Activated naive CD4-positive, alpha-beta T cell treated with anti-CD3 and anti-CD28 coated beads for 36 hours (primary cell): ENCODE data around the gene FAHD1. TPM values are rescaled to one million over a fixed set of nuclear protein-coding genes. Genes with fewer than 3 reads are reported as not detected.

ENCODE experiments used
- CTCF ChIA-PET: fragments of 350-600 bp; sonication (Branson Sonifier 250); formaldehyde crosslinking; loops from one replicate; lab custom pipeline; 2021; ENCODE audit warnings: antibody characterized with exemption; lab: Charles Lee
- DNase-seq: peaks from one replicate; pipeline ENCODE4 v3.0.0-alpha.2; 2020
- H3K27ac Mint-ChIP-seq: one replicate; pipeline ENCODE4 v1.8.0; 2021; ENCODE audit warnings: mild to moderate bottlenecking, mixed read lengths
- H3K27me3 Mint-ChIP-seq: one replicate; pipeline ENCODE4 v1.8.0; 2021; ENCODE audit warnings: low read depth, mixed read lengths
- H3K36me3 Mint-ChIP-seq: one replicate; pipeline ENCODE4 v1.8.0; 2021; ENCODE audit warnings: low read depth, mixed read lengths
- H3K4me1 Mint-ChIP-seq: one replicate; pipeline ENCODE4 v1.8.0; 2021; ENCODE audit warnings: low read depth, mixed read lengths
- H3K4me3 Mint-ChIP-seq: one replicate; pipeline ENCODE4 v1.8.0; 2021; ENCODE audit warnings: mild to moderate bottlenecking, moderate library complexity, mixed read lengths
- H3K9me3 Mint-ChIP-seq: one replicate; pipeline ENCODE4 v1.8.0; 2021; ENCODE audit warnings: mixed read lengths
- intact Hi-C: fragments of 100-400 bp; cut with micrococcal nuclease; formaldehyde crosslinking; loops from one replicate; pipeline ENCODE4 v1.15.1; 2023
- total RNA-seq, 2 experiments: library from RNA; stranded (reverse); gene quantifications; one replicate each; pipeline ENCODE4 v1.2.3, GENCODE V29; 2021

FAHD1 gene
- total RNA-seq, 2 experiments from 2014 or later = 6.0 to 7.3 TPM

- Mint-ChIP-seq H3K9me3 (no peaks in the 10 kb centered on the region), H3K36me3 (peaks cover 6% of the 10 kb centered on the region), H3K27me3 (no peaks in the 10 kb centered on the region), H3K27ac (no peak overlapping the region), H3K4me3 (no peak overlapping the region), H3K4me1 (peaks cover 10% of the 10 kb centered on the region)
- CTCF ChIA-PET = interaction anchor here (1.3 to 3.4 kb wide), 2 partner anchors 10 to 119 kb away, joined by 4 to 14 read pairs; no protein-coding TSS in a partner anchor
- no peak for DNase-seq
- intact Hi-C loops = no loop called here
These were observed 16.5 kb upstream of the FAHD1 start for GRCh38 chr16:1810536-1810935.

DNA sequence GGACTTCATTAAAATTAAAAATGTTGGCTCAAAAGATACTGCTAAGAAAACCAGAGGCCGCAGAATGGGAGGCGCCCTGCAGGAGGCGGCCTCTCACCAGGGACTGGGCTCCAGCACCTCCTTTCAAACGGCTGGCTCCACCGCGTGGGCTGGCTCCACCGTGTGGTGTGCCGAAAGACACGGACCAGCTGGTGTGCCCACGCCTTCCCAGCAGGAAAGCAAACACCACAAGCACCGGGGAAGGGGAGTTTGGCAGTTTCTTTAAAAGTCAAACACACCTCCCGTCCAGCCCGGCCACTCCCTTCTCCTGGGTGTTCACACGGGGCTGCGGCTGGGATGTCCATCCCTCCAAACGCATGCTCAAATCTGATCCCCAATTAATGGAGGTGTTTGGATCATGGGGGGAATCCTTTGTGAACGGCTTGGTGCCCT is 14.3 kb upstream of the FAHD1 start:
- Mint-ChIP-seq H3K36me3 (no peaks in the 10 kb centered on the region), H3K27ac (no peak overlapping the region), H3K4me1 (peaks cover 10% of the 10 kb centered on the region), H3K4me3 (no peak overlapping the region), H3K27me3 (no peaks in the 10 kb centered on the region), H3K9me3 (no peaks in the 10 kb centered on the region)
- CTCF ChIA-PET = interaction anchor here (1.9 to 3.4 kb wide), 3 partner anchors 30 to 116 kb away, joined by 4 to 14 read pairs (median 7); partner anchors contain the start of genes MAPK8IP3, NUBP2 and SPSB3
- DNase-seq = peak; percentile 80
- intact Hi-C loops = loop anchor here (1.0 to 2.0 kb wide), 2 partner anchors 52 to 117 kb away; no protein-coding TSS in a partner anchor

DNA sequence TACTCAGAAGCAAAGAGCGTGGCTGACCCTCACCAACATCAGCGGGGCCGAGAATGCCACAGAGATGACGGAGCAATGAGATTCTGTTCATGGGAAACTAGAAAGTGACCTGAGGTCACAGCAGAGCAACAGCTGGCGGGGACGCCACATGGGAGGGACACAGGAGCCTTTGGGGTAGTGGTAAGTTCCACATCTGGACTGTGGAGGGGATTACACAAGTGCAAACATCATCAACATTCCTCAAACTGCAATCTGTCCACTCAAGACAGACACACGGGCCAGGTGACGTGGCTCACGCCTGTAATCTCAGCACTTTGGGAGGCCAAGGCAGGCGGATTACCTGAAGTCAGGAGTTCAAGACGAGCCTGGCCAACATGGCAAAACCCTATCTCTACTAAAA is 11.5 kb upstream of the FAHD1 start:
- Mint-ChIP-seq H3K36me3 (peaks cover 1% of the 10 kb centered on the region), H3K27me3 (no peaks in the 10 kb centered on the region), H3K4me3 (no peak overlapping the region), H3K4me1 (peaks cover 10% of the 10 kb centered on the region), H3K27ac (no peak overlapping the region), H3K9me3 (no peaks in the 10 kb centered on the region)
- intact Hi-C loops = no loop called here
- no peak for DNase-seq
- CTCF ChIA-PET = no interaction called here

- H3K9me3 Mint-ChIP-seq = no peaks in the 10 kb centered on the region
- CTCF ChIA-PET = no interaction called here
- no peaks in the 10 kb centered on the region for H3K27me3 Mint-ChIP-seq
- H3K4me1 Mint-ChIP-seq = peaks cover 10% of the 10 kb centered on the region
- peaks cover 1% of the 10 kb centered on the region for H3K36me3 Mint-ChIP-seq
- intact Hi-C loops = no loop called here
- H3K4me3 Mint-ChIP-seq = no peak overlapping the region
- no peak overlapping the region for H3K27ac Mint-ChIP-seq
- no peak for DNase-seq
These were observed 10.4 kb upstream of the FAHD1 start for GRCh38 chr16:1816396-1817275.

GRCh38 chr16:1817276-1817589 is 9.8 kb upstream of the FAHD1 start:
- CTCF ChIA-PET = interaction anchor here (0.6 kb wide), 1 partner anchor 124 kb away, joined by 3 read pairs; no protein-coding TSS in a partner anchor
- intact Hi-C loops = no loop called here
- H3K27ac Mint-ChIP-seq = no peak overlapping the region

DNA sequence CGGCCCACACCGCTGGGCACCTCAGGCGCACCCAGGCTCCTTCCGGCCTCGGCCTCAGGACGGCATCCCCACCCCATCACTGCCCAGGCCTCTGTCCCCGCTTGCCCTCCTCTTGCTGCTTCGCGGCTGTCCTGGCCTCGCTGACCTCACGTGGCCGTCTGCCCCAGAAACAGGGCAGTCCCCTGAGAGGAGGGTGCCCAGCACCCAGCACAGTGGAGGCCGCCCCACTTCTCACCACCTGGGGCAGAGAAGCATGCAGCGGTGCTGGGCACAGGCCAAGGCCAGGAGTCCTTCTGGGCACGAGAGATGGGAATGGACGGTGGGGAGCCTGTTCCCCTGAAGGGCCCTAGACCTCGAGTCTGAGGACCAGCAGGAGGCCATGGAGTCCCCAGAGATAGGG is 9.3 kb upstream of the FAHD1 start:
- intact Hi-C loops = no loop called here
- DNase-seq = no peak
- Mint-ChIP-seq H3K27ac (no peak overlapping the region), H3K4me1 (peaks cover 5% of the 10 kb centered on the region), H3K36me3 (peaks cover 1% of the 10 kb centered on the region), H3K4me3 (no peak overlapping the region), H3K9me3 (no peaks in the 10 kb centered on the region), H3K27me3 (no peaks in the 10 kb centered on the region)
- CTCF ChIA-PET = interaction anchor here (0.6 kb wide), 1 partner anchor 124 kb away, joined by 3 read pairs; no protein-coding TSS in a partner anchor

More at GRCh38 chr16:1817276-1817589, 9.8 kb upstream of the FAHD1 start:
- no peak for DNase-seq
- H3K36me3 Mint-ChIP-seq = peaks cover 1% of the 10 kb centered on the region
- H3K27me3 Mint-ChIP-seq = no peaks in the 10 kb centered on the region
- H3K4me1 Mint-ChIP-seq = peaks cover 10% of the 10 kb centered on the region
- no peak overlapping the region for H3K4me3 Mint-ChIP-seq
- H3K9me3 Mint-ChIP-seq = no peaks in the 10 kb centered on the region

DNA sequence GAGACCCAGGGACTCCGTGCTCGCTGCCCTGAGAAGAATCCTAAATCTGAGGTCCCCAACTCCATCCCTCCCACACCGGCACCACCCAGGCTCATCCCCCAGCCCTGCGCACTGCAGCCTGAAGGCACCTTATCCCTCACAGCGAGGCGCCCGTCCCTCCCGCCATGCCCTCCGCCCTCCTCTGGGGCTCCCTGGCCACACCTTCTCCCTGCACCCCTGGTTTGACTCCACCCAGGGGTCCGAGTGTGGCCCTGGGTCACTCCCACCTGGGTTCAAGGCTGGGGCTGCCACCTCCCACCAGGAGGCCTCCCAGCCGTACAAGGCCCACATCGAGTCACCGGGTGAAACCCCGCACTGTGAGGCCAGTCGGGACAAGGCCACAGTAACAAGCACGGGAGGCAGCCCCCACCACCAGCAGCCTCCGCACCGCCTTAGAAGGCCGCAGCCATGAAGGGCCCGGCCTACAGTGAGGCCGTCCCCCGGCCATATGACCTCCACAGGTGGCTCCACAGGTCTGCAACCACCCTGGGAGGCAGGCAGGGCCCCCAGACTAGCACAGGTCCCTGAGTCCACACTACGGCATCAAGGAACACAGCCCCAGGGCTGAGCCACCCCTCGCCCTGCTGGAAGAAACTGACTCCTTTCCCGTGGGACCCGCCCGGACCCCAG is 8.7 kb upstream of the FAHD1 start:
- no peaks in the 10 kb centered on the region for H3K27me3 Mint-ChIP-seq
- CTCF ChIA-PET = no interaction called here
- H3K27ac Mint-ChIP-seq = no peak overlapping the region
- H3K4me1 Mint-ChIP-seq = no peaks in the 10 kb centered on the region
- intact Hi-C loops = no loop called here
- no peaks in the 10 kb centered on the region for H3K9me3 Mint-ChIP-seq
- no peak for DNase-seq
- H3K36me3 Mint-ChIP-seq = peaks cover 1% of the 10 kb centered on the region
- no peak overlapping the region for H3K4me3 Mint-ChIP-seq

DNA sequence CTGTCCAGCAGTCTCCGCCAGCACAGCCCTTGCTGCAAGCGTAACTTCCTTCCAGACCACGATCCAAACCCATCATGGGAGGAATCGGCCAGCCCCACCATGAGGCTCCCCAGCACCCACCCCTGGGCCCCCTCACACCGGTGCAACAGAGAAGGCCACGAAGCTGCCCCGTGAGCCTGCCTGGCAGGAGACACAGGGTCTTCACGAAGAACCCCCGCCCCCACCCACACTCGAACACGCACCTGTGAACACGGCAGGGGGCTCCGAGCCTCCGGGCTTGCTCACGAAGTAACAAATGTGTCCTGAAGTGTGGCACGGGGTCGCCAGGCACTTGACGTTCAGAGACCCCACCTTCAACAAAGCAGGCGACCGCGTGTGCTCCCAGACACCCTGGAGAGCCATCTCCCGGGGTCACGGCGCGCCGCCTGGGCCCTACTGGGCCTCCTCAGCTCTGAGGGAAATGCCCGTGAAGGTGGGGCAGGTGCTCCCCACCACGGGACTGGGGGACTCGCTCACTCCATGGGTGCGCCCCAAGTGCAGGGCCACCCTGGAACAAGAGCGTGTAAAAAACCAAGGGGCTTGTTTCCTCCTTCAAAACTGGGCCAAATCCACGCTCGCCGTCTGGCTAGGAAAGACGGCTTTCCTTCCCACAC is 8.0 kb upstream of the FAHD1 start:
- H3K9me3 Mint-ChIP-seq = no peaks in the 10 kb centered on the region
- intact Hi-C loops = no loop called here
- CTCF ChIA-PET = no interaction called here
- no peak overlapping the region for H3K4me3 Mint-ChIP-seq
- H3K27ac Mint-ChIP-seq = no peak overlapping the region
- H3K36me3 Mint-ChIP-seq = peaks cover 1% of the 10 kb centered on the region
- DNase-seq = no peak
- H3K27me3 Mint-ChIP-seq = no peaks in the 10 kb centered on the region
- H3K4me1 Mint-ChIP-seq = peaks cover 4% of the 10 kb centered on the region

DNA sequence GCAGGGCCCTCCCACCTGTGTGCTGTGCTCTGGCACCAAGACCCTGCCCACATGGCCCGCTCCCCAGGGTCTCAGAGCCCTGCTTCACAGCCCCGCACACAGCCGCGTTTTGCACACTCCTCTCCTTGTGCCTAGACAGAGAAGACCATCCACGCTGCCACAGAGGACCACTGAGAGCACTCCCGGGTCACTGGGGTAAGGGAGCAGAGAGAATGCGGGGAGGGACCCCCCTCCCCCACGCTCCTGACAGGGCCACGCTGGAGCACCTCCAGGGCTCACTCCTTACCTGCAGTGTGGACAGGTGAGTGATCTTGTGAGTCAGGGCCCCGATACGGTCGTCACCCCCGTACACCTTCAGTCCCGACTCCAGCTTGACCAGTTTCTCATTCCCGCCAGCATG is 7.4 kb upstream of the FAHD1 start:
- intact Hi-C loops = no loop called here
- no peak overlapping the region for H3K27ac Mint-ChIP-seq
- DNase-seq = no peak
- no peaks in the 10 kb centered on the region for H3K27me3 Mint-ChIP-seq
- H3K4me1 Mint-ChIP-seq = peaks cover 8% of the 10 kb centered on the region
- H3K4me3 Mint-ChIP-seq = no peak overlapping the region
- peaks cover 1% of the 10 kb centered on the region for H3K36me3 Mint-ChIP-seq
- no peaks in the 10 kb centered on the region for H3K9me3 Mint-ChIP-seq
- CTCF ChIA-PET = no interaction called here

GRCh38 chr16:1820096-1820945 is 6.7 kb upstream of the FAHD1 start:
- Mint-ChIP-seq H3K9me3 (no peaks in the 10 kb centered on the region), H3K4me1 (peaks cover 14% of the 10 kb centered on the region), H3K4me3 (no peak overlapping the region), H3K27ac (no peak overlapping the region), H3K36me3 (peaks cover 1% of the 10 kb centered on the region), H3K27me3 (no peaks in the 10 kb centered on the region)
- DNase-seq = no peak
- CTCF ChIA-PET = no interaction called here
- intact Hi-C loops = no loop called here

GRCh38 chr16:1820946-1821290 is 6.1 kb upstream of the FAHD1 start:
- H3K27me3 Mint-ChIP-seq = no peaks in the 10 kb centered on the region
- H3K4me1 Mint-ChIP-seq = peaks cover 20% of the 10 kb centered on the region
- no peak overlapping the region for H3K4me3 Mint-ChIP-seq
- intact Hi-C loops = no loop called here
- CTCF ChIA-PET = no interaction called here
- no peaks in the 10 kb centered on the region for H3K9me3 Mint-ChIP-seq
- H3K27ac Mint-ChIP-seq = no peak overlapping the region
- H3K36me3 Mint-ChIP-seq = peaks cover 1% of the 10 kb centered on the region
- no peak for DNase-seq
